Fibroblast of the aortic adventitia (primary cell): ENCODE measurements around the gene NR5A2. TPM values are rescaled to one million over a fixed set of nuclear protein-coding genes. Genes with fewer than 3 reads are reported as not detected.

ENCODE experiments used
- DNase-seq: peaks from one replicate; pipeline ENCODE4 v3.0.0-alpha.2; 2010; ENCODE audit warnings: low read depth
- H3K4me3 ChIP-seq: 2 replicates; pipeline ENCODE4 v1.5.1; 2011; ENCODE audit warnings: low read depth, mild to moderate bottlenecking, control low read depth, low read length, moderate library complexity
- total RNA-seq: library from RNA; depleted of rRNA; stranded (reverse); fragments of >200 nt; gene quantifications from 2 replicates; pipeline ENCODE4 v1.2.3, GENCODE V29; 2012; ENCODE audit warnings: low replicate concordance
- TF ChIP-seq, protein P1 (sequence below): IDR thresholded peaks from 2 replicates; pipeline ENCODE4 v1.5.1; 2011; ENCODE audit warnings: mild to moderate bottlenecking, low read length, control low read depth, inconsistent platforms; ENCODE audit not compliant: insufficient read depth

NR5A2 gene
- total RNA-seq, 1 donor: 11.5 TPM

DNA sequence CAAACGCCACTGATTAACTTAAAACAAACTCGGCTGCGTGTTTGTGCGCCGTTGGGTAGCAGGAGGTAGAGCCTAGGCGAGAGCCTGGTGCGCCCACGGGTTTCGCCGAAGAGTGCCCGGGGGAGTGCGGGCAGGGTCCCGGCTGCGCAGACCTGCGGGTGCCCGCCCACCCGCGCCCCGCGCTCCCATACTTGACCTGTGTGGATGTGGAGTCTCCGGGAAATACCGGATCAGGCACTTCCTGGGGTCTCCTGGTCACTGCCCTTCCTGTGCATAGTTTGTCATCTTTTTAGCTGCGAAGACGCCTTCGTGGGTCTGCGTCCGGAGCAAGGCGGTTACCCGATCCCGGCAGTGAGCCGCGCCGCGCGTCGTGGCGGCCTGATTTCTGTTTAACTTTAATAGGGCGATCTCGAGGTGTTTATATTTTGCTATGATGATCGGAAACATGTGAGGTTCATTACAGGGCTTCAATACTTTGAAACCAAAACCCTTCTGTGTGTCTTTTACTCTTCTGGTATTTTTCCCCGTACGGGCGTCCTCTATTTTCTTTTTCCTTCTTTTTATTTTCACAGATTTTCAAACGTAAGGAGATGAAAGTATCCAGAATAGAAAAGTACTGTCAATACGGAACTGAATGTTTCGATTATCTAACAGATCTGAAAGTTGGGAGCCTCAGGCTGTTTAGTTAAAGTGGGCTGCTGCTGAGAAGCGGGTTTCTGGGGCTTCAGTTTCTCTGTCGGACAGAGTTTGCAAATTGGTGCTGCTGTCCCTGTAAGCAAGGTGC is 15.2 kb downstream of the NR5A2 start:
- TF ChIP-seq, protein P1, sequence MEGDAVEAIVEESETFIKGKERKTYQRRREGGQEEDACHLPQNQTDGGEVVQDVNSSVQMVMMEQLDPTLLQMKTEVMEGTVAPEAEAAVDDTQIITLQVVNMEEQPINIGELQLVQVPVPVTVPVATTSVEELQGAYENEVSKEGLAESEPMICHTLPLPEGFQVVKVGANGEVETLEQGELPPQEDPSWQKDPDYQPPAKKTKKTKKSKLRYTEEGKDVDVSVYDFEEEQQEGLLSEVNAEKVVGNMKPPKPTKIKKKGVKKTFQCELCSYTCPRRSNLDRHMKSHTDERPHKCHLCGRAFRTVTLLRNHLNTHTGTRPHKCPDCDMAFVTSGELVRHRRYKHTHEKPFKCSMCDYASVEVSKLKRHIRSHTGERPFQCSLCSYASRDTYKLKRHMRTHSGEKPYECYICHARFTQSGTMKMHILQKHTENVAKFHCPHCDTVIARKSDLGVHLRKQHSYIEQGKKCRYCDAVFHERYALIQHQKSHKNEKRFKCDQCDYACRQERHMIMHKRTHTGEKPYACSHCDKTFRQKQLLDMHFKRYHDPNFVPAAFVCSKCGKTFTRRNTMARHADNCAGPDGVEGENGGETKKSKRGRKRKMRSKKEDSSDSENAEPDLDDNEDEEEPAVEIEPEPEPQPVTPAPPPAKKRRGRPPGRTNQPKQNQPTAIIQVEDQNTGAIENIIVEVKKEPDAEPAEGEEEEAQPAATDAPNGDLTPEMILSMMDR: no peak
- peak overlapping the region; percentile 32 for H3K4me3 ChIP-seq
- no peak for DNase-seq

DNA sequence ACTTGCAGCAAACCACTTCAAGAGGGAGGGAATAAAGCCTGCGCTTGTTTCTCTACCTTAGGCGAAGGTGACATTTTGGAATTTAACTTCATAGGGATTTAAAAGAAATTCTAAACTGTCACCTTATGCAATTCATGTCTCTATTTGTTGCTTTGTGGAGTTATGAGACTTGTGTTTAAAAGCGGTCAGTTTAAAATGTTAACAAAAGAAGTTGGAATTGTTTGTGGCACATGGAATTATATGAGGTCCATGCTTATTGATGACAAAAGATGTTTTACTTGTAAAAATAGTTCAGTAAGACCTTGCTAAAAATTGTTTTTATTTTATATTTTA is 15.8 kb downstream of the NR5A2 start:
- TF ChIP-seq, protein P1: no peak
- DNase-seq: no peak
- no peak overlapping the region for H3K4me3 ChIP-seq

DNA sequence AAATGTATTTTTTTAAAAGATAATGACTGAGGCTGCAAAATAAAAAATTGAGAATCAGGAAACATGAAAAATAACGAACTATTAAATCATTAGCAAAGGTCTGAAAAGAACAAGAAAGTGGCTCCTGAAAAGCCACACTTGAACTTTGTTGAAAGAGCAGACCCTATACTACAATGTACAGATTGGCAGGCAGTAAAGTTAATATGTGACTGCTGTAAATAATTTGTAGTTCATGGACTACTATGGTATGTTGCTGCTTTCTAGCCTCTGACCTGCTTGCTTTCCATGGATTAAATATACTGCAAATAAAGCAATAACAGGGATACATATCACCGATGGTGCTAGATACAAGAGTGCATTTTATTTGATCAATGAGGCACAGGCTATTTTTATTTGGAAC is 18.6 kb downstream of the NR5A2 start:
- DNase-seq: no peak
- TF ChIP-seq, protein P1: no peak
- no peak overlapping the region for H3K4me3 ChIP-seq

DNA sequence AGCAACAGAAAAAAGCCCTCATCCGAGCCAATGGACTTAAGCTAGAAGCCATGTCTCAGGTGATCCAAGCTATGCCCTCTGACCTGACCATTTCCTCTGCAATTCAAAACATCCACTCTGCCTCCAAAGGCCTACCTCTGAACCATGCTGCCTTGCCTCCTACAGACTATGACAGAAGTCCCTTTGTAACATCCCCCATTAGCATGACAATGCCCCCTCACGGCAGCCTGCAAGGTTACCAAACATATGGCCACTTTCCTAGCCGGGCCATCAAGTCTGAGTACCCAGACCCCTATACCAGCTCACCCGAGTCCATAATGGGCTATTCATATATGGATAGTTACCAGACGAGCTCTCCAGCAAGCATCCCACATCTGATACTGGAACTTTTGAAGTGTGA is 20.7 kb downstream of the NR5A2 start:
- DNase-seq: no peak
- no peak overlapping the region for H3K4me3 ChIP-seq
- TF ChIP-seq, protein P1: no peak

DNA sequence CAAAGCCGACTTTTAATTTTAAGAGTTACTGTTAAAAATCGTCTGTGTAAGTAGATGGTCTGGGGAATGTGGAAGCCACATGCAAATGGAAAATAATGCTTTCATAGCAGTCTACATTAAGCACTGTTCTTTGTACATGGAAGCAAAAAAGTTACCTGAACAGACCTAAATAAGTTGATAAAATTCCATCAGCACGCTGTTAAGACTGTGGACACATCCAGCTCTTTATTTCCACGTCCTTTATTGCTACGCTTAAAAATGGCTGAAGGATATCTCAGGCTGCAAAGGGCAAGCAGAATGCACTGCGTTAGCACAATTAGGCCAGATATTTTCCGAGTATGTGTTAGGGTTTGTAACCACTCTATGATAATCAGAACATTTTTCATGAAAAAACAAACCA is 22.3 kb downstream of the NR5A2 start:
- no peak for DNase-seq
- TF ChIP-seq, protein P1: no peak
- H3K4me3 ChIP-seq: no peak overlapping the region

DNA sequence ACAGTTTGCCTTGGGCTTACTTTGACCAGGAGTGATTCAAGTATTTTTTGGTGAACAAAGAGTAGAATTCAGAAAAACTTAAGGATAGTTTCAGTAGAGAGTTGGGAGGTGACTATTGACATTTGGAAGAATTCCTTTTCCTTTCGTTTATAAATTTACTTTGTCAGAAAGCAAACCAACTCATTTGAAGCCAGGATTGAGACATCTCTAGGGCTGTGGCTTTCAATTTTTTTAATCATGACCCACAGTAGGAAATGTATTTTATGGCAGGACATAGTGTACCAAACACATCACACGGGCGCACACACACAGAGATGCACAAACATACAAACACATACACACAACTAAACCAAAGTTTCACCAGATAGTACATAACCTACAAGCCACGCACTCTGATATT is 24.1 kb downstream of the NR5A2 start:
- no peak for DNase-seq
- TF ChIP-seq, protein P1: no peak
- H3K4me3 ChIP-seq: no peak overlapping the region

DNA sequence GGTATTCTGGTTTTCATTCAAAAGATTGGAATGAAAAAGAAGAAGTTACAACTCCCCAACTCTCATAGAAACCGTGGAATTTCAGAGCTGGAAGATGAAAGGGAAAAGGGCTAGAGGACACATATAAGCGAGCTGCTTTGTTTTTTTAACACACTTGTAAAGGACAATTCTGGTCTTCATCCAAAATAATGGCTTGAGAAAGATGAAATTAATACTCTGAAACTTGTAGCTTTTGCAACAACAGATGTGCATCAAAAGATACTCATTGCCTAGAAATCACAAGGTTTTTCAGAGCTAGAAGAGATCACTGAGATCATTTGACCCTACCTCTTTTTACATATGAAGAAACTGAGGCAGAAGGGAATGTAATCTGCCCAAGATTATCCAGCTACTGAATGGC is 25.6 kb downstream of the NR5A2 start:
- TF ChIP-seq, protein P1: no peak
- DNase-seq: no peak
- H3K4me3 ChIP-seq: no peak overlapping the region
